ENCODE data around the gene CPED1. TPM values are rescaled to one million over a fixed set of nuclear protein-coding genes. Genes with fewer than 3 reads are reported as not detected.

The CPED1 gene
- total RNA-seq, 2 donors from 2014 or later, result 77.4 to 126 TPM

GRCh38 chr7:121343302-121343701 is 354.8 kb downstream of the CPED1 start:
- no peak for ATAC-seq (ENCODE audit: insufficient number of reproducible peaks, low FRiP score, low read depth)

GRCh38 chr7:121344093-121344492 is 355.6 kb downstream of the CPED1 start:
- Histone ChIP-seq H3K27me3 (replicated peaks; ENCODE audit: insufficient read depth) (no peaks in the 10 kb centered on the region), H3K4me1 (ENCODE audit: control insufficient read depth in 1 of 2, low read depth in 2 of 2) (no peaks in the 10 kb centered on the region), H3K36me3 (no peaks in the 10 kb centered on the region), H3K9me3 (no peaks in the 10 kb centered on the region), H3K27ac (no peak overlapping the region), H3K4me3 (no peak overlapping the region)
- ATAC-seq (ENCODE audit: insufficient number of reproducible peaks, low FRiP score, low read depth), result no peak
- TF ChIP-seq, protein P1, sequence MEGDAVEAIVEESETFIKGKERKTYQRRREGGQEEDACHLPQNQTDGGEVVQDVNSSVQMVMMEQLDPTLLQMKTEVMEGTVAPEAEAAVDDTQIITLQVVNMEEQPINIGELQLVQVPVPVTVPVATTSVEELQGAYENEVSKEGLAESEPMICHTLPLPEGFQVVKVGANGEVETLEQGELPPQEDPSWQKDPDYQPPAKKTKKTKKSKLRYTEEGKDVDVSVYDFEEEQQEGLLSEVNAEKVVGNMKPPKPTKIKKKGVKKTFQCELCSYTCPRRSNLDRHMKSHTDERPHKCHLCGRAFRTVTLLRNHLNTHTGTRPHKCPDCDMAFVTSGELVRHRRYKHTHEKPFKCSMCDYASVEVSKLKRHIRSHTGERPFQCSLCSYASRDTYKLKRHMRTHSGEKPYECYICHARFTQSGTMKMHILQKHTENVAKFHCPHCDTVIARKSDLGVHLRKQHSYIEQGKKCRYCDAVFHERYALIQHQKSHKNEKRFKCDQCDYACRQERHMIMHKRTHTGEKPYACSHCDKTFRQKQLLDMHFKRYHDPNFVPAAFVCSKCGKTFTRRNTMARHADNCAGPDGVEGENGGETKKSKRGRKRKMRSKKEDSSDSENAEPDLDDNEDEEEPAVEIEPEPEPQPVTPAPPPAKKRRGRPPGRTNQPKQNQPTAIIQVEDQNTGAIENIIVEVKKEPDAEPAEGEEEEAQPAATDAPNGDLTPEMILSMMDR (IDR thresholded peaks at IDR 0.05), result no peak
- no peak for DNase-seq (ENCODE audit: low spot score)

More at GRCh38 chr7:121343302-121343701, 354.8 kb downstream of the CPED1 start:
- H3K4me3 ChIP-seq, result no peak overlapping the region
- no peak overlapping the region for H3K27ac ChIP-seq
- DNase-seq (ENCODE audit: low spot score), result no peak
- TF ChIP-seq, protein P1 (IDR thresholded peaks at IDR 0.05), result no peak
- no peaks in the 10 kb centered on the region for H3K4me1 ChIP-seq (ENCODE audit: control insufficient read depth in 1 of 2, low read depth in 2 of 2)
- no peaks in the 10 kb centered on the region for H3K27me3 ChIP-seq (replicated peaks; ENCODE audit: insufficient read depth)
- no peaks in the 10 kb centered on the region for H3K36me3 ChIP-seq
- H3K9me3 ChIP-seq, result no peaks in the 10 kb centered on the region

DNA sequence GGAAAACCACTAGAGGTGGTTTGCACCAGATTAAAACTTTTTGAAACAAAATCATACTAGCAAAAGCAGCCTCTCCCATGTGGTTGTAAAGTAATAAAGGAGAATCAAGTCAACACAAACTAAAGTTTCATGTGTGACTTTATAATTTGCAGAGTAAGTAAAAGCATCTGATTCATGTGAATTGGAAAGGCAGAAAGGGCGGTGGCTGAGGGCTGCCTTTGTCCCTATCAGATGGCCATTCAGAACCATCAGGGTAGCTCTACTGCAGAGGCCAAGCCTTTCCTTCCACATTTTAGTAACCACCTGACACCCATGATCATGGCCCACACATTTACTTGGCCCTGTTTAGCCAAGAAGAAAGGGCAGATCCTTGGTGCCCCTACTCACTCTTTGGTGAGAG is 356.0 kb downstream of the CPED1 start:
- no peak overlapping the region for H3K4me3 ChIP-seq
- no peaks in the 10 kb centered on the region for H3K36me3 ChIP-seq
- no peaks in the 10 kb centered on the region for H3K9me3 ChIP-seq
- H3K4me1 ChIP-seq (ENCODE audit: control insufficient read depth in 1 of 2, low read depth in 2 of 2), result no peaks in the 10 kb centered on the region
- no peaks in the 10 kb centered on the region for H3K27me3 ChIP-seq (replicated peaks; ENCODE audit: insufficient read depth)
- DNase-seq (ENCODE audit: low spot score) (no peak), ATAC-seq (ENCODE audit: insufficient number of reproducible peaks, low FRiP score, low read depth) (no peak)
- TF ChIP-seq, protein P1 (IDR thresholded peaks at IDR 0.05), result no peak
- H3K27ac ChIP-seq, result no peak overlapping the region

Other genes with a start within 250 kb of the CPED1 start
- 10 to 100 TPM; 10.8 to 12.6 TPM for gene TSPAN12, start 130.6 kb upstream of the CPED1 start, total RNA-seq
- 10 to 100 TPM; 12.3 to 21.2 TPM for gene ING3, start 37.9 kb upstream of the CPED1 start, total RNA-seq